MCF 10A (cell line): ENCODE results near the gene NPHS2. TPM values are rescaled to one million over a fixed set of nuclear protein-coding genes. Genes with fewer than 3 reads are reported as not detected.

Experiments used
- BruUV-seq: library from RNA; stranded (reverse); fragments of 400-500 nt; replicated peaks from 2 replicates; lab custom pipeline; 2021; lab: Mats Ljungman, UMichigan
- CTCF ChIA-PET: fragments of 300-600 bp; sonication (Branson Sonifier 250); formaldehyde crosslinking; extraction: SDS; loops from one replicate; lab custom pipeline; 2021; ENCODE audit warnings: antibody characterized with exemption, inconsistent platforms; lab: Yijun Ruan, JAX
- POLR2A ChIA-PET: fragments of 300-600, 350-650 bp; sonication (Branson Sonifier 250); formaldehyde crosslinking; extraction: SDS; loops from one replicate; lab custom pipeline; 2020; ENCODE audit warnings: antibody characterized with exemption, inconsistent platforms; lab: Yijun Ruan, JAX
- DNase-seq: peaks from one replicate; pipeline ENCODE4 v3.0.0-alpha.2; 2018; ENCODE audit not compliant: unreplicated experiment
- H3K27ac Mint-ChIP-seq: one replicate; pipeline ENCODE4 v1.8.0; 2022; ENCODE audit warnings: mild to moderate bottlenecking, low read depth, mixed read lengths; ENCODE audit not compliant: unreplicated experiment
- H3K27me3 Mint-ChIP-seq: one replicate; pipeline ENCODE4 v1.8.0; 2022; ENCODE audit warnings: mixed read lengths; ENCODE audit not compliant: insufficient read depth, unreplicated experiment
- H3K36me3 Mint-ChIP-seq: one replicate; pipeline ENCODE4 v1.8.0; 2022; ENCODE audit warnings: mild to moderate bottlenecking, moderate library complexity, mixed read lengths; ENCODE audit not compliant: insufficient read depth, unreplicated experiment
- H3K4me1 Mint-ChIP-seq: one replicate; pipeline ENCODE4 v1.8.0; 2022; ENCODE audit warnings: mixed read lengths; ENCODE audit not compliant: insufficient read depth, unreplicated experiment
- H3K4me3 Mint-ChIP-seq: one replicate; pipeline ENCODE4 v1.8.0; 2022; ENCODE audit warnings: mild to moderate bottlenecking, moderate library complexity, mixed read lengths; ENCODE audit not compliant: unreplicated experiment
- H3K9me3 Mint-ChIP-seq: one replicate; pipeline ENCODE4 v1.8.0; 2022; ENCODE audit warnings: mixed read lengths; ENCODE audit not compliant: unreplicated experiment
- intact Hi-C: fragments of 100-400 bp; cut with micrococcal nuclease; formaldehyde crosslinking; loops from 2 replicates; pipeline ENCODE4 v1.14.1; 2022
- total RNA-seq: library from RNA; stranded (reverse); gene quantifications from 2 replicates; pipeline ENCODE4 v1.2.3, GENCODE V29; 2022
- TF ChIP-seq, protein P1 (sequence below): fragments of 200-600 bp; IDR thresholded peaks from one replicate; pipeline ENCODE4 v1.8.0; 2022; ENCODE audit warnings: antibody characterized with exemption, mild to moderate bottlenecking; ENCODE audit not compliant: unreplicated experiment

NPHS2 gene
- total RNA-seq, 1 experiment from 2014 or later = not detected

DNA sequence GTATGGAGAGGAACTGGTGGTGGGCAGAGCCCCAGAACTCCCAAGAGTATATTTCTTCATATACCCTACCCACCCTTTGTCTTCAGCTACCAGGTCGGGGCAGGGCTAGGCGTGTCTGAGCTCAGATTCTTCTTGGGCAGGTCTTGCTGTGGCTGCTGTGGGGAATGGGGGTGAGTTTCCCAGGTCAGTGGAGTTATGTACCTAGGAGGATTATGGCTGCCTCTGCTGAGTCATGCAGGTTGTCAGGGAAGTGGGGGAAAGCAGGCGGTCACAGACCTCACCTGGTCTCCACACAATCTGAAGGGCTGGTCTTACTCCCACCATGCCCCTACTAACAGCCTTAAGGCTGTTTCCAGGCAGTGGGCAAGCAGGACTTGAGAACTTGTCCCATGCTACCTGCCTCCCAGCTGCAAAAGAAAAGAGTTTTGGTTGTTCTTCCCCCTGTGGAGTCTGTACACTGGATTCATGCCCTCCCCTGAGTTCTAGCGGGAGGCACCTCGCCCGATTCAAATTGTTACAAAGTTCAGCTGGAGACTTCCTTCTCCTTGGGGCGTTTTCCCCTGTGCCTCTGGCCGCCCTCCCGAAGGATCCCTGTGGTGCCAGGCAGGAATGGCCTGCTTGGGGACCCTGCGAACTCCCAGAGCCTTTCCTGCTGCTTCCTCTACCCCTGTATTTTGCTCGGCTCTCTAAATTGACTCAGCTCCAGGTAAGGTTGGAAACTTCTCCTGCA is 58.6 kb downstream of the NPHS2 start:
- BruUV-seq = no TSS peak
- peaks cover 75% of the 10 kb centered on the region for H3K27me3 Mint-ChIP-seq
- TF ChIP-seq, protein P1, sequence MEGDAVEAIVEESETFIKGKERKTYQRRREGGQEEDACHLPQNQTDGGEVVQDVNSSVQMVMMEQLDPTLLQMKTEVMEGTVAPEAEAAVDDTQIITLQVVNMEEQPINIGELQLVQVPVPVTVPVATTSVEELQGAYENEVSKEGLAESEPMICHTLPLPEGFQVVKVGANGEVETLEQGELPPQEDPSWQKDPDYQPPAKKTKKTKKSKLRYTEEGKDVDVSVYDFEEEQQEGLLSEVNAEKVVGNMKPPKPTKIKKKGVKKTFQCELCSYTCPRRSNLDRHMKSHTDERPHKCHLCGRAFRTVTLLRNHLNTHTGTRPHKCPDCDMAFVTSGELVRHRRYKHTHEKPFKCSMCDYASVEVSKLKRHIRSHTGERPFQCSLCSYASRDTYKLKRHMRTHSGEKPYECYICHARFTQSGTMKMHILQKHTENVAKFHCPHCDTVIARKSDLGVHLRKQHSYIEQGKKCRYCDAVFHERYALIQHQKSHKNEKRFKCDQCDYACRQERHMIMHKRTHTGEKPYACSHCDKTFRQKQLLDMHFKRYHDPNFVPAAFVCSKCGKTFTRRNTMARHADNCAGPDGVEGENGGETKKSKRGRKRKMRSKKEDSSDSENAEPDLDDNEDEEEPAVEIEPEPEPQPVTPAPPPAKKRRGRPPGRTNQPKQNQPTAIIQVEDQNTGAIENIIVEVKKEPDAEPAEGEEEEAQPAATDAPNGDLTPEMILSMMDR = no peak
- H3K36me3 Mint-ChIP-seq = no peaks in the 10 kb centered on the region
- no peak for DNase-seq
- no peak overlapping the region for H3K27ac Mint-ChIP-seq
- no peak overlapping the region for H3K4me3 Mint-ChIP-seq
- ChIA-PET CTCF (interaction anchor here (0.6 to 1.1 kb wide), 2 partner anchors 70 to 295 kb away, joined by 3 read pairs; no protein-coding TSS in a partner anchor), POLR2A (no interaction called here)
- peaks cover 7% of the 10 kb centered on the region for H3K9me3 Mint-ChIP-seq
- H3K4me1 Mint-ChIP-seq = no peaks in the 10 kb centered on the region
- intact Hi-C loops = no loop called here

DNA sequence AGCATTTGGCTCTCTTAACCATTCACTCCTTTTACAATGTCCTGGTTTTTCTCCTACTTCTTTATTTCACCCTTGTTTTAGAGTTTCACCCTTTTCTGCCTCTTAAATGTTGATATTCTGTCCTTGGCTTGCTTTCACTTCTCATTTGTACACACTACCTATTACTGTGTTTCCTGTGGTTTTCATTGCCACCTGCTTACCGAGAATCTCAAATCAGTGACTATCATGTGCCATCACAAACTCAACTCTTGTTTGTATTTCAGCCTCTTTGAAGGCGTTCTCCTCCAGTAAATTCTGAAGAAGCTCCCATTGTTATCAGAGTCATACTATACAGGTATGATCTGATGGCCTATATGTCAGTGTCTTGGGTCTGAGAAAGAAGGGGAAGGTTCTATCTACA is 65.7 kb downstream of the NPHS2 start:
- no peak overlapping the region for H3K4me3 Mint-ChIP-seq
- H3K4me1 Mint-ChIP-seq = no peaks in the 10 kb centered on the region
- TF ChIP-seq, protein P1 = no peak
- no peaks in the 10 kb centered on the region for H3K36me3 Mint-ChIP-seq
- H3K27ac Mint-ChIP-seq = no peak overlapping the region
- no peak for DNase-seq
- ChIA-PET CTCF (no interaction called here), POLR2A (no interaction called here)
- intact Hi-C loops = no loop called here
- BruUV-seq = no TSS peak
- peaks cover 55% of the 10 kb centered on the region for H3K27me3 Mint-ChIP-seq
- peaks cover 7% of the 10 kb centered on the region for H3K9me3 Mint-ChIP-seq

DNA sequence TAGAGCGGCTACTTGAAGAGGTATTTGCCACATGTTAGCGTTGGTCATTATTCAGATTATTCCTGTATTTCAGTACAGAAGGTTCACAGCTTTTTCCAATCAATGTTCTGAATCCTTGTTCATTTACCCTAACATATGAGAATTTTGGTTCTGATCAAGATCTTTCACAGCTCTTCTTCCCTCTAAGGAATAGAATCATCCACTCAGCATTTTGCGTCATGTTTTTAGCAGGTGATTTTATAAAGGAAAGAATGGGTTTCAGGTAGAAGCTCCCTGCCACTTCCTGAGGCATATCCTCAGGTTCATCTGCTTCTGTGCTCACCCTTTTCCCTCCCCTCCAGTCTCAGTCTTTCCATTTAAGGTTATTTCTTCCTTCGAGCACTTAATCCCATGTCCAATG is 66.4 kb downstream of the NPHS2 start:
- no peak overlapping the region for H3K4me3 Mint-ChIP-seq
- no peaks in the 10 kb centered on the region for H3K4me1 Mint-ChIP-seq
- DNase-seq = no peak
- peaks cover 7% of the 10 kb centered on the region for H3K9me3 Mint-ChIP-seq
- TF ChIP-seq, protein P1 = no peak
- H3K27ac Mint-ChIP-seq = no peak overlapping the region
- no TSS peak for BruUV-seq
- ChIA-PET POLR2A (no interaction called here), CTCF (no interaction called here)
- H3K27me3 Mint-ChIP-seq = peaks cover 49% of the 10 kb centered on the region
- no peaks in the 10 kb centered on the region for H3K36me3 Mint-ChIP-seq
- intact Hi-C loops = no loop called here

DNA sequence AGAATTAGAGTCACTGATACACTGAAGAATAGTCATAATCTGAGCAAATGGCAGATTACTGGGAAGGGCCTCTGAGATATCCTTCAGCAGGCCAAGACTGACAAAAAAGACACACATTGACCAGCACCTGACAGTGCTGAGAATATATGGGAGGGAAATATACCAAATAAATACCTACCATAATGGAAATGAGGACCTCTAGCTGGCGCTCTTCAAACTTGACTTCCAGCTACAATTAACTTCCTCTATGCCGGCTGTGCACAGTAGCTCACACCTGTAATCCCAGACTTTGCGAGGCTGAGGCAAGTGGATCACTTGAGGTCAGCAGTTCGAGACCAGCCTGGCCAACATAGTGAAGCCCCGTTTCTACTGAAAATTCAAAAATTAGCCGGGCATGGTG is 69.5 kb downstream of the NPHS2 start:
- TF ChIP-seq, protein P1 = no peak
- ChIA-PET POLR2A (no interaction called here), CTCF (no interaction called here)
- Mint-ChIP-seq H3K27ac (no peak overlapping the region), H3K4me3 (no peak overlapping the region), H3K36me3 (no peaks in the 10 kb centered on the region), H3K27me3 (peaks cover 19% of the 10 kb centered on the region), H3K4me1 (no peaks in the 10 kb centered on the region), H3K9me3 (no peaks in the 10 kb centered on the region)
- intact Hi-C loops = no loop called here
- DNase-seq = no peak
- BruUV-seq = no TSS peak

Other genes starting within 250 kb of the NPHS2 start
- gene AXDND1, start 210.0 kb downstream of the NPHS2 start, total RNA-seq = 1.1 and 1.7 TPM in 2 replicates
- gene TDRD5, start 15.9 kb upstream of the NPHS2 start, total RNA-seq = 0.12 TPM in 1 of 2 replicates, not detected in the other
- not detected in 2 replicates for gene FAM163A, start 167.3 kb upstream of the NPHS2 start, total RNA-seq